ENCODE measurements around the gene CMTM3. TPM values are rescaled to one million over a fixed set of nuclear protein-coding genes. Genes with fewer than 3 reads are reported as not detected.

The CMTM3 gene
- total and polyA plus RNA-seq, 9 of the 15 experiments (the other 6 are each of a cell fraction or from before 2014, with no cell fraction given), result 4.6 to 33.4 (median 17.5) TPM

DNA sequence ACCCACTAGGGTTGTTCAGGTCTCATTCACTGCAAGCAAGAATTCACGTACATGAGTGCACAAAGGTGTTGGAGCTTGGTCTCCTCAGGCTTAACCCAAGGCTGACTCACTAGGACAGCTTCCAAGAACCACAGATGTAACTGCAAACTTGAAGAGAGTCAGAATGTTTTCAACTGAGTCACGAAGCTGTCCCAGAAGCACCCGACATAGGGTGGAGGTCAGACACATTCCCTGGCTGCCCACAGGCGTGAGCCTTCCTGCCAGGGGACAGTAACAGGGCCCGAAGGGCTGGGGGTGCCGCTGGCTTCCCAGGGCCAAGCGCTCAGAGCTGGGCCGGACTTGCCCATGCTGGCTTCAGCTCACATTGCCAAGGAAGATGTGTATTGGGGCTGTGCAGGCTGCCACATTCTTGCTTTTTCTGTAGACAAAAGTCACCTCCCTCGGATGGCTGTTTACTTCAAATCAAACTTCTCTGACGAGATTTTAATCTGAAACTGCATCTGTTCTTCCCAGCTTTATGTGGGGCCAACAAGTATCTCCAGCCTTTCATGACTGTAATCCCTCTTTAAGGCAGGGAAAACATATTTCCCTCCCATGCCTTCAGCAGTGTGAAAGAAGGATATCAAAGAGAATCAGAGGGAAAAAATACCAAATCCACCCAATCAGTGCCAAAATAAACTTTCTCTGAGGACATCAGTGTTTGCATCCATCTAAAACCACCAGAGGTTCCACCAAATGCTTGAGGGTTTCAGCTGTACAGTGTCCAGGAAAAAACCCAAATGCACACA, 14.3 kb downstream of the CMTM3 start (continued):
- TF ChIP-seq, protein P1, sequence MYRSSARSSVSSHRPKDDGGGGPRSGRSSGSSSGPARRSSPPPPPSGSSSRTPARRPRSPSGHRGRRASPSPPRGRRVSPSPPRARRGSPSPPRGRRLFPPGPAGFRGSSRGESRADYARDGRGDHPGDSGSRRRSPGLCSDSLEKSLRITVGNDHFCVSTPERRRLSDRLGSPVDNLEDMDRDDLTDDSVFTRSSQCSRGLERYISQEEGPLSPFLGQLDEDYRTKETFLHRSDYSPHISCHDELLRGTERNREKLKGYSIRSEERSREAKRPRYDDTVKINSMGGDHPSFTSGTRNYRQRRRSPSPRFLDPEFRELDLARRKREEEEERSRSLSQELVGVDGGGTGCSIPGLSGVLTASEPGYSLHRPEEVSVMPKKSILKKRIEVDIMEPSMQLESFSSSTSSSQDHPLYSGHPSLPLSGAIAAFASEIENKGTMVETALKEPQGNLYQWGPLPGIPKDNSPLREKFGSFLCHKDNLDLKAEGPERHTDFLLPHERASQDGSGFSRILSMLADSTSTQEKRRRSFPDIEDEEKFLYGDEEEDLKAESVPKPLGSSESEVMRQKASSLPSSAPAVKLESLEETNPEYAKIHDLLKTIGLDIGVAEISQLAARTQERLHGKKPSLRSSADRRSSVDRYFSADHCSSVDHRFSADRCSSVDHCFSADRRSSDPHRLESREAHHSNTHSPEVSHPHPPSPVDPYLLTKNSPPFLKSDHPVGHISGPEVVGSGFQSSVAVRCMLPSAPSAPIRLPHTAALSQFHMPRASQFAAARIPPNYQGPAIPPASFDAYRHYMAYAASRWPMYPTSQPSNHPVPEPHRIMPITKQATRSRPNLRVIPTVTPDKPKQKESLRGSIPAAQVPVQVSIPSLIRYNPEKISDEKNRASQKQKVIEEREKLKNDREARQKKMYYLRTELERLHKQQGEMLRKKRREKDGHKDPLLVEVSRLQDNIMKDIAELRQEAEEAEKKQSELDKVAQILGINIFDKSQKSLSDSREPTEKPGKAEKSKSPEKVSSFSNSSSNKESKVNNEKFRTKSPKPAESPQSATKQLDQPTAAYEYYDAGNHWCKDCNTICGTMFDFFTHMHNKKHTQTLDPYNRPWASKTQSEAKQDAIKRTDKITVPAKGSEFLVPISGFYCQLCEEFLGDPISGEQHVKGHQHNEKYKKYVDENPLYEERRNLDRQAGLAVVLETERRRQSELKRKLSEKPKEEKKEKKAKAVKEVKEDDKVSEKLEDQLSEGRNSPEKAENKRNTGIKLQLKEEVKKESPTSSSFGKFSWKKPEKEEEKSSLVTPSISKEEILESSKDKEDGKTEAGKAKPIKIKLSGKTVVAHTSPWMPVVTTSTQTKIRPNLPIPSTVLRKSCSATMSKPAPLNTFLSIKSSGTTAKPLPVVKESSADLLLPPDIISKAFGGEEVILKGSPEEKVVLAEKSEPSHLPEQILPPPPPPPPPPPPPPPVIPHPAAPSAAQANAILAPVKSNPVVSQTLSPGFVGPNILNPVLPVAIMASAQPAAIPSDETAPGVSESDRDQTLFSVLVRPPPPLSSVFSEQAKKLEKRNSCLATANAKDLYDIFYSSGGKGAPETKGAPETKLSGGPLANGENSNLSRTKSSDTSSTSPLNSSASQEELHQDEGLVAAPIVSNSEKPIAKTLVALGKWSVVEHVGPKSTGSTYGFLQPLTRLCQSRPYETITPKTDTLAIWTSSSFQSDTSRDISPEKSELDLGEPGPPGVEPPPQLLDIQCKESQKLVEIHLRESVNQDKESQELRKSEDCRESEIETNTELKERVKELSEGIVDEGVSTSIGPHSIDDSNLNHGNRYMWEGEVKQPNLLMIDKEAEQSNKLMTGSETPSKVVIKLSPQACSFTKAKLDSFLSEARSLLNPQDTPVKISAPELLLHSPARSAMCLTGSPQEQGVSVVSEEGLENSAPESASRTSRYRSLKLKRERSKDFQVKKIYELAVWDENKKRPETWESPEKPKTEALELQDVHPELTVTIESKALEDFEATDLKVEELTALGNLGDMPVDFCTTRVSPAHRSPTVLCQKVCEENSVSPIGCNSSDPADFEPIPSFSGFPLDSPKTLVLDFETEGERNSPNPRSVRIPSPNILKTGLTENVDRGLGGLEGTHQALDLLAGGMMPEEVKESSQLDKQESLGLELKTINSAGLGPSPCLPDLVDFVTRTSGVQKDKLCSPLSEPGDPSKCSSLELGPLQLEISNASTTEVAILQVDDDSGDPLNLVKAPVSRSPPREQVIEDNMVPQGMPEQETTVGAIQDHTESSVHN (IDR thresholded peaks at IDR 0.05; ENCODE audit: borderline replicate concordance in 1 of 2, low read depth in 1 of 2), result no peak
- TF ChIP-seq CXXC5 (CRISPR knock-in tag; IDR thresholded peaks at IDR 0.05), result 0 out of 2 replicates have a peak, but pooled peaks have one; percentile 15
- no peak for TF ChIP-seq MTA3 (IDR thresholded peaks at IDR 0.05; ENCODE audit: borderline replicate concordance)
- TF ChIP-seq ZNF780A (CRISPR knock-in tag; IDR thresholded peaks at IDR 0.05), result no peak
- no peak for TF ChIP-seq ARHGAP35 (IDR thresholded peaks at IDR 0.05; ENCODE audit: partially characterized antibody)
- no peak for TF ChIP-seq HDAC6 (IDR thresholded peaks at IDR 0.05; ENCODE audit: low read depth, low read length)
- TF ChIP-seq CBFA2T3 (IDR thresholded peaks at IDR 0.05), result peak; percentile 17; the same call in 1 of the 2 replicates
- TF ChIP-seq DMBX1 (CRISPR knock-in tag; IDR thresholded peaks at IDR 0.05; ENCODE audit: borderline replicate concordance), result peak; percentile 23; the same call in 1 of the 2 replicates
- TF ChIP-seq FOSL1 (tag; conservative IDR thresholded peaks at IDR 0.05), result peak; percentile 37
- TF ChIP-seq PTRF (tag; IDR thresholded peaks at IDR 0.05), result no peak
- no peak for TF ChIP-seq ZBTB1 (CRISPR knock-in tag; IDR thresholded peaks at IDR 0.05; ENCODE audit: borderline replicate concordance, low read depth)
- TF ChIP-seq ZNF589 (CRISPR knock-in tag; IDR thresholded peaks at IDR 0.05; ENCODE audit: low read depth), result no peak
- TF ChIP-seq, protein P2, sequence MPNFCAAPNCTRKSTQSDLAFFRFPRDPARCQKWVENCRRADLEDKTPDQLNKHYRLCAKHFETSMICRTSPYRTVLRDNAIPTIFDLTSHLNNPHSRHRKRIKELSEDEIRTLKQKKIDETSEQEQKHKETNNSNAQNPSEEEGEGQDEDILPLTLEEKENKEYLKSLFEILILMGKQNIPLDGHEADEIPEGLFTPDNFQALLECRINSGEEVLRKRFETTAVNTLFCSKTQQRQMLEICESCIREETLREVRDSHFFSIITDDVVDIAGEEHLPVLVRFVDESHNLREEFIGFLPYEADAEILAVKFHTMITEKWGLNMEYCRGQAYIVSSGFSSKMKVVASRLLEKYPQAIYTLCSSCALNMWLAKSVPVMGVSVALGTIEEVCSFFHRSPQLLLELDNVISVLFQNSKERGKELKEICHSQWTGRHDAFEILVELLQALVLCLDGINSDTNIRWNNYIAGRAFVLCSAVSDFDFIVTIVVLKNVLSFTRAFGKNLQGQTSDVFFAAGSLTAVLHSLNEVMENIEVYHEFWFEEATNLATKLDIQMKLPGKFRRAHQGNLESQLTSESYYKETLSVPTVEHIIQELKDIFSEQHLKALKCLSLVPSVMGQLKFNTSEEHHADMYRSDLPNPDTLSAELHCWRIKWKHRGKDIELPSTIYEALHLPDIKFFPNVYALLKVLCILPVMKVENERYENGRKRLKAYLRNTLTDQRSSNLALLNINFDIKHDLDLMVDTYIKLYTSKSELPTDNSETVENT (CRISPR knock-in tag; IDR thresholded peaks at IDR 0.05), result no peak
